ENCODE measurements around the gene POLR1G. TPM values are rescaled to one million over a fixed set of nuclear protein-coding genes. Genes with fewer than 3 reads are reported as not detected.

POLR1G gene
- total RNA-seq, 2 donors from 2014 or later: 5.5 to 5.6 TPM

- peak; percentile 98 for DNase-seq (ENCODE audit: low spot score)
- no peaks in the 10 kb centered on the region for H3K27me3 ChIP-seq
- H3K9me3 ChIP-seq: no peaks in the 10 kb centered on the region
- no peak for TF ChIP-seq CTCF (IDR thresholded peaks at IDR 0.05)
- peak overlapping the region in 1 of 2 donors; percentile 30 for H3K4me3 ChIP-seq
- H3K27ac ChIP-seq: peak overlapping the region; percentile 86 to 88
- peaks cover 0 to 28% of the 10 kb centered on the region in 2 donors for H3K4me1 ChIP-seq
- no peaks in the 10 kb centered on the region for H3K36me3 ChIP-seq
These were observed 49.5 kb downstream of the POLR1G start for GRCh38 chr19:45455707-45456499.

DNA sequence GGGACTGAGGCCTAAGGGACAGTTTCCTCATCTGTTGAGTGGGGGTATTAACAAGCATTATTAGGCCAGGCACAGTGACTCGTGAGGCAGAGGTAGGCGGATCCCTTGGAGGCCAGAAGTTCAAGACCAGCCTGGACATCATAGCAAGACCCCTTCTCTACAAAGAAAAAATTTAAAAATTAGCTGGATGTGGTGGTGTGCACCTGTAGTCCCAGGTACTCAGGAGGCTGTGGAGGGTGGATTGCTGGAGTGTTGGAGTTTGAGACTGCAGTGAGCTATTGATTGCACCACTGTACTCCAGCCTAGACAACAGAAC is 50.0 kb downstream of the POLR1G start:
- no peak for DNase-seq (ENCODE audit: low spot score)
- no peaks in the 10 kb centered on the region for H3K9me3 ChIP-seq
- H3K36me3 ChIP-seq: no peaks in the 10 kb centered on the region
- H3K4me1 ChIP-seq: peaks cover 0 to 23% of the 10 kb centered on the region in 2 donors
- peak overlapping the region; percentile 86 to 88 for H3K27ac ChIP-seq
- no peak for TF ChIP-seq CTCF (IDR thresholded peaks at IDR 0.05)
- H3K4me3 ChIP-seq: no peak overlapping the region
- H3K27me3 ChIP-seq: no peaks in the 10 kb centered on the region

- Histone ChIP-seq H3K4me1 (peaks cover 0 to 21% of the 10 kb centered on the region in 2 donors), H3K9me3 (no peaks in the 10 kb centered on the region), H3K27ac (no peak overlapping the region), H3K27me3 (no peaks in the 10 kb centered on the region), H3K4me3 (no peak overlapping the region), H3K36me3 (no peaks in the 10 kb centered on the region)
- no peak for TF ChIP-seq CTCF (IDR thresholded peaks at IDR 0.05)
- no peak for DNase-seq (ENCODE audit: low spot score)
These were observed 51.3 kb downstream of the POLR1G start for GRCh38 chr19:45457776-45458175.

Small RNAs within 50 kb of the gene (microRNA-seq; reads per million reads assigned to microRNA genes)
- 0 reads per million in 2 donors for gene MIR6088 (ENCODE audit: borderline number of aligned reads in 2 of 2, borderline replicate concordance in 1 of 2)

Other genes with a start within 250 kb of the POLR1G start
- gene NKPD1, start 245.7 kb upstream of the POLR1G start, total RNA-seq: under 1 TPM; 0.16 to 0.22 TPM
- gene TRAPPC6A, start 228.4 kb upstream of the POLR1G start, total RNA-seq: 10 to 100 TPM; 17.9 to 22.8 TPM
- 1 to 10 TPM; 5.0 to 5.6 TPM for gene BLOC1S3, start 227.9 kb upstream of the POLR1G start, total RNA-seq
- gene EXOC3L2, start 161.2 kb upstream of the POLR1G start, total RNA-seq: 1 to 10 TPM; 3.0 to 8.2 TPM
- 10 to 100 TPM; 18.2 to 24.1 TPM for gene MARK4, start 155.4 kb upstream of the POLR1G start, total RNA-seq
- gene CKM, start 83.8 kb upstream of the POLR1G start, total RNA-seq: 1,000 to 10,000 TPM; 3,033 to 6,121 TPM
- gene KLC3, start 65.9 kb upstream of the POLR1G start, total RNA-seq: under 1 TPM in 1 of 2 donors, not detected in 1; 0.75 TPM
- gene ERCC2, start 36.1 kb upstream of the POLR1G start, total RNA-seq: 10 to 100 TPM in 1 of 2 donors, 1 to 10 TPM in 1; 8.6 to 11.2 TPM
- gene PPP1R13L, start 1.6 kb upstream of the POLR1G start, total RNA-seq: 100 to 1,000 TPM; 112 to 230 TPM
- 100 to 1,000 TPM; 110 to 126 TPM for gene ERCC1, start 17.3 kb downstream of the POLR1G start, total RNA-seq
- 10 to 100 TPM; 17.8 to 19.7 TPM for gene FOSB, start 61.4 kb downstream of the POLR1G start, total RNA-seq
- 10 to 100 TPM; 22.8 to 24.0 TPM for gene RTN2, start 90.4 kb downstream of the POLR1G start, total RNA-seq
- 1 to 10 TPM in 1 of 2 donors, not detected in 1; 1.8 TPM for gene PPM1N, start 91.8 kb downstream of the POLR1G start, total RNA-seq
- 10 to 100 TPM; 61.4 to 61.7 TPM for gene VASP, start 100.8 kb downstream of the POLR1G start, total RNA-seq
- 10 to 100 TPM; 15.8 to 33.5 TPM for gene OPA3, start 178.2 kb downstream of the POLR1G start, total RNA-seq
- gene GPR4, start 195.6 kb downstream of the POLR1G start, total RNA-seq: 10 to 100 TPM in 1 of 2 donors, 1 to 10 TPM in 1; 6.2 to 12.1 TPM
- gene EML2, start 232.8 kb downstream of the POLR1G start, total RNA-seq: 10 to 100 TPM; 18.7 to 22.5 TPM

Data from right atrium auricular region (tissue), 2 donors.